Kidney capillary endothelial cell (primary cell): ENCODE measurements around the gene CD79A.
"Not testable (repeated sequence)": the region's sequence is repeated elsewhere in the genome, so short reads cannot be mapped to it uniquely, and the experiment has no call there.

Experiments used
- DNase-seq: peaks from one replicate; pipeline ENCODE4 v3.0.0-alpha.2; 2018; ENCODE audit warnings: low spot score

The CD79A gene

GRCh38 chr19:41905273-41906002 lies 28.4 kb downstream of the CD79A start:
- DNase-seq = no peak

- DNase-seq = no peak
Observed at GRCh38 chr19:41906271-41906670, 29.2 kb downstream of the CD79A start.

- DNase-seq = no peak
Observed at GRCh38 chr19:41906916-41907680, 30.0 kb downstream of the CD79A start.

GRCh38 chr19:41907994-41908615 lies 31.0 kb downstream of the CD79A start:
- no peak for DNase-seq

GRCh38 chr19:41908724-41909464 lies 31.8 kb downstream of the CD79A start:
- DNase-seq = no peak

GRCh38 chr19:41909706-41910105 lies 32.6 kb downstream of the CD79A start:
- no peak for DNase-seq

- DNase-seq = no peak
Observed at GRCh38 chr19:41910240-41910991, 33.3 kb downstream of the CD79A start.

GRCh38 chr19:41910992-41911888 lies 34.2 kb downstream of the CD79A start:
- no peak for DNase-seq

- no peak for DNase-seq
Observed at GRCh38 chr19:41911889-41912731, 35.0 kb downstream of the CD79A start.

- no peak for DNase-seq
Observed at GRCh38 chr19:41912899-41913537, 35.9 kb downstream of the CD79A start.

- no peak for DNase-seq
Observed at GRCh38 chr19:41913538-41914423, 36.7 kb downstream of the CD79A start.

GRCh38 chr19:41914424-41914834 lies 37.4 kb downstream of the CD79A start:
- not testable (repeated sequence) for DNase-seq

- no peak for DNase-seq
Observed at GRCh38 chr19:41915021-41915775, 38.1 kb downstream of the CD79A start.

GRCh38 chr19:41915776-41916414 lies 38.8 kb downstream of the CD79A start:
- DNase-seq = no peak

- DNase-seq = no peak
Observed at GRCh38 chr19:41917676-41918075, 40.6 kb downstream of the CD79A start.

- no peak for DNase-seq
Observed at GRCh38 chr19:41918095-41918494, 41.0 kb downstream of the CD79A start.
